Neuronal stem cell (in vitro differentiated cells): ENCODE data around the gene SARS2.

Experiments
- DNase-seq: peaks from one replicate; pipeline ENCODE4 v3.0.0-alpha.2; 2013; ENCODE audit warnings: low spot score
- H2AFZ ChIP-seq: one replicate; pipeline ENCODE4 v1.6.1; 2013; ENCODE audit warnings: mild to moderate bottlenecking, low read length, inconsistent platforms
- H2AK5ac ChIP-seq: 2 replicates; pipeline ENCODE4 v1.6.1; 2013; ENCODE audit warnings: low read depth, mild to moderate bottlenecking, inconsistent platforms, low read length, moderate library complexity, mixed read lengths
- H2BK120ac ChIP-seq: 2 replicates; pipeline ENCODE4 v1.6.1; 2013; ENCODE audit warnings: low read depth, mild to moderate bottlenecking, inconsistent platforms, low read length, moderate library complexity, mixed read lengths
- H2BK12ac ChIP-seq: one replicate; pipeline ENCODE4 v1.6.1; 2013; ENCODE audit warnings: low read length, inconsistent platforms
- H2BK15ac ChIP-seq: 2 replicates; pipeline ENCODE4 v1.6.1; 2013; ENCODE audit warnings: mild to moderate bottlenecking, low read length, inconsistent platforms, mixed read lengths
- H2BK5ac ChIP-seq: one replicate; pipeline ENCODE4 v1.6.1; 2013; ENCODE audit warnings: inconsistent platforms, mild to moderate bottlenecking, low read length, moderate library complexity
- H3K14ac ChIP-seq: one replicate; pipeline ENCODE4 v1.6.1; 2013; ENCODE audit warnings: low read length, inconsistent platforms
- H3K18ac ChIP-seq: 2 replicates; pipeline ENCODE4 v1.6.1; 2013; ENCODE audit warnings: low read length, inconsistent platforms
- H3K23ac ChIP-seq: 2 replicates; pipeline ENCODE4 v1.6.1; 2013; ENCODE audit warnings: low read depth, mild to moderate bottlenecking, mixed read lengths, low read length, inconsistent platforms; ENCODE audit not compliant: poor library complexity
- H3K27ac ChIP-seq: replicated peaks from 3 replicates; pipeline ENCODE4 v1.5.1; 2013; ENCODE audit warnings: low read length, inconsistent platforms
- H3K27me3 ChIP-seq, 3 experiments: 2 replicates each; pipeline ENCODE4 v1.6.1; 2013; ENCODE audit warnings: low read length in 3 of 3, mild to moderate bottlenecking in 2 of 3, inconsistent platforms in 1 of 3, low read depth in 1 of 3, mixed read lengths in 1 of 3, moderate library complexity in 1 of 3; ENCODE audit not compliant: control insufficient read depth in 3 of 3, insufficient read depth in 3 of 3
- H3K36me3 ChIP-seq, 2 donors: replicated peaks in 1 of 2; 2 replicates each; pipeline ENCODE4 v1.6.1; 2013; ENCODE audit warnings: low read length in 2 of 2; ENCODE audit not compliant: control insufficient read depth in 2 of 2, insufficient read depth in 2 of 2
- H3K4ac ChIP-seq: 2 replicates; pipeline ENCODE4 v1.6.1; 2013; ENCODE audit warnings: inconsistent platforms, mild to moderate bottlenecking, low read length, moderate library complexity
- H3K4me1 ChIP-seq, 2 donors: 1 replicate in 1 of 2; 2 replicates in 1 of 2; pipeline ENCODE4 v1.6.1; 2013; ENCODE audit warnings: low read length in 2 of 2, low read depth in 1 of 2; ENCODE audit not compliant: control insufficient read depth in 2 of 2, insufficient read depth in 1 of 2
- H3K4me2 ChIP-seq: one replicate; pipeline ENCODE4 v1.6.1; 2013; ENCODE audit warnings: mild to moderate bottlenecking, low read length, inconsistent platforms; ENCODE audit not compliant: insufficient read depth, poor library complexity, severe bottlenecking
- H3K4me3 ChIP-seq, 2 donors: 2 replicates each; pipeline ENCODE4 v1.5.1; 2013; ENCODE audit warnings: low read length in 2 of 2, mild to moderate bottlenecking in 2 of 2, inconsistent platforms in 1 of 2, moderate library complexity in 1 of 2
- H3K79me1 ChIP-seq: one replicate; pipeline ENCODE4 v1.6.1; 2013; ENCODE audit warnings: low read depth, mild to moderate bottlenecking, inconsistent platforms, low read length, moderate library complexity
- H3K9ac ChIP-seq: one replicate; pipeline ENCODE4 v1.6.1; 2013; ENCODE audit warnings: mild to moderate bottlenecking, low read depth, low read length, inconsistent platforms; ENCODE audit not compliant: poor library complexity
- H3K9me3 ChIP-seq, 2 donors: replicated peaks in 1 of 2; 2 replicates each; pipeline versions ENCODE3 to v1.6.1; 2013; ENCODE audit warnings: low read length in 2 of 2, mild to moderate bottlenecking in 2 of 2, inconsistent platforms in 1 of 2, low read depth in 1 of 2, mixed read lengths in 1 of 2, moderate library complexity in 1 of 2; ENCODE audit not compliant: control insufficient read depth in 2 of 2, insufficient read depth in 1 of 2
- H4K8ac ChIP-seq: one replicate; pipeline ENCODE4 v1.6.1; 2013; ENCODE audit warnings: low read depth, mild to moderate bottlenecking, inconsistent platforms, low read length, moderate library complexity
- H4K91ac ChIP-seq: one replicate; pipeline ENCODE4 v1.6.1; 2013; ENCODE audit warnings: low read length, low read depth, mild to moderate bottlenecking, inconsistent platforms; ENCODE audit not compliant: poor library complexity
- WGBS, 2 donors: extraction: QIAGEN DNeasy Blood & Tissue Kit; methylation state at CpG; one replicate each; pipeline ENCODE4 v1.1.7; 2013; ENCODE audit warnings: missing lambda C conversion rate in 2 of 2, mixed read lengths in 1 of 2; ENCODE audit not compliant: insufficient read length in 2 of 2, insufficient replicate concordance in 1 of 2; ENCODE audit errors: extremely low coverage in 2 of 2; 5-methylcytosine and 5-hydroxymethylcytosine counted together

SARS2 gene

GRCh38 chr19:38920602-38921419 lies 9.8 kb downstream of the SARS2 start:
- H3K4me2 ChIP-seq = no peak overlapping the region

GRCh38 chr19:38919837-38920601 lies 10.5 kb downstream of the SARS2 start:
- WGBS, 2 donors = no CpG with 5 or more reads among the region's 21 CpGs
- H3K27me3 ChIP-seq = no peaks in the 10 kb centered on the region
- H2AFZ ChIP-seq = no peak overlapping the region
- no peak for DNase-seq
- H2BK12ac ChIP-seq = no peak overlapping the region
- H2BK15ac ChIP-seq = no peak overlapping the region
- H3K27ac ChIP-seq = no peak overlapping the region
- H3K79me1 ChIP-seq = peaks cover 2% of the 10 kb centered on the region
- no peak overlapping the region for H3K4ac ChIP-seq
- no peak overlapping the region for H3K4me2 ChIP-seq
- no peak overlapping the region for H3K14ac ChIP-seq
- H3K18ac ChIP-seq = no peak overlapping the region
- no peaks in the 10 kb centered on the region for H3K4me1 ChIP-seq
- no peak overlapping the region for H2BK120ac ChIP-seq
- H2BK5ac ChIP-seq = no peak overlapping the region
- H3K9me3 ChIP-seq = no peaks in the 10 kb centered on the region
- H2AK5ac ChIP-seq = no peak overlapping the region
- no peak overlapping the region for H4K91ac ChIP-seq
- no peak overlapping the region for H3K9ac ChIP-seq
- H3K23ac ChIP-seq = no peak overlapping the region
- H3K4me3 ChIP-seq = no peak overlapping the region
- H3K36me3 ChIP-seq = peaks cover 27 to 31% of the 10 kb centered on the region in 2 donors
- no peak overlapping the region for H4K8ac ChIP-seq

More at GRCh38 chr19:38920602-38921419, 9.8 kb downstream of the SARS2 start:
- Histone ChIP-seq H3K4me1 (no peaks in the 10 kb centered on the region), H2BK5ac (no peak overlapping the region), H2AK5ac (no peak overlapping the region), H3K9me3 (no peaks in the 10 kb centered on the region), H2BK15ac (no peak overlapping the region), H3K9ac (no peak overlapping the region), H3K18ac (no peak overlapping the region), H3K4me3 (no peak overlapping the region), H3K4ac (no peak overlapping the region), H3K27ac (no peak overlapping the region), H4K8ac (no peak overlapping the region), H2AFZ (no peak overlapping the region), H3K14ac (no peak overlapping the region), H2BK12ac (no peak overlapping the region), H3K27me3 (no peaks in the 10 kb centered on the region), H3K36me3 (peaks cover 32 to 38% of the 10 kb centered on the region in 2 donors), H3K23ac (no peak overlapping the region), H3K79me1 (peaks cover 2% of the 10 kb centered on the region), H2BK120ac (no peak overlapping the region), H4K91ac (no peak overlapping the region)
- WGBS, 2 donors = no CpG with 5 or more reads among the region's 14 CpGs
- DNase-seq = no peak

GRCh38 chr19:38918526-38918925 lies 12.0 kb downstream of the SARS2 start:
- Histone ChIP-seq H3K79me1 (peaks cover 2% of the 10 kb centered on the region), H3K4me2 (no peak overlapping the region), H2BK12ac (no peak overlapping the region), H2BK15ac (no peak overlapping the region), H3K4me1 (no peaks in the 10 kb centered on the region), H3K14ac (no peak overlapping the region), H3K18ac (no peak overlapping the region), H3K27ac (no peak overlapping the region), H4K91ac (no peak overlapping the region), H3K9me3 (no peaks in the 10 kb centered on the region), H4K8ac (no peak overlapping the region), H2AFZ (no peak overlapping the region), H3K4me3 (no peak overlapping the region), H2AK5ac (no peak overlapping the region), H2BK5ac (peak overlapping the region; percentile 35), H2BK120ac (no peak overlapping the region), H3K4ac (no peak overlapping the region), H3K23ac (no peak overlapping the region), H3K9ac (no peak overlapping the region), H3K27me3 (no peaks in the 10 kb centered on the region), H3K36me3 (peaks cover 17 to 19% of the 10 kb centered on the region in 2 donors)
- no CpG with 5 or more reads among the region's 10 CpGs for WGBS, 2 donors
- DNase-seq = no peak

GRCh38 chr19:38917921-38918491 lies 12.6 kb downstream of the SARS2 start:
- H3K4me2 ChIP-seq = no peak overlapping the region
- H2BK12ac ChIP-seq = no peak overlapping the region
- H2BK120ac ChIP-seq = no peak overlapping the region
- no peak overlapping the region for H3K4me3 ChIP-seq
- no peaks in the 10 kb centered on the region for H3K4me1 ChIP-seq
- H2AK5ac ChIP-seq = peak overlapping the region; percentile 37
- WGBS, 2 donors = no CpG with 5 or more reads among the region's 13 CpGs
- DNase-seq = no peak
- H2BK15ac ChIP-seq = no peak overlapping the region
- H3K4ac ChIP-seq = no peak overlapping the region
- no peak overlapping the region for H2AFZ ChIP-seq
- no peaks in the 10 kb centered on the region for H3K9me3 ChIP-seq
- peaks cover 17 to 19% of the 10 kb centered on the region in 2 donors for H3K36me3 ChIP-seq
- H2BK5ac ChIP-seq = peak overlapping the region; percentile 35
- H3K79me1 ChIP-seq = peaks cover 2% of the 10 kb centered on the region
- H4K91ac ChIP-seq = no peak overlapping the region
- no peak overlapping the region for H3K14ac ChIP-seq
- H3K23ac ChIP-seq = no peak overlapping the region
- no peaks in the 10 kb centered on the region for H3K27me3 ChIP-seq
- H4K8ac ChIP-seq = no peak overlapping the region
- H3K9ac ChIP-seq = no peak overlapping the region
- no peak overlapping the region for H3K18ac ChIP-seq
- no peak overlapping the region for H3K27ac ChIP-seq
